ENCODE measurements around the gene FAM187B.

- TF ChIP-seq CTCF (IDR thresholded peaks at IDR 0.05) (no peak), POLR2A (IDR thresholded peaks at IDR 0.05) (no peak)
Measured at GRCh38 chr19:35240327-35240726, 11.8 kb upstream of the FAM187B start.
